Left ventricle myocardium inferior (tissue), 1 donor: ENCODE measurements around the gene PIP5K1C. TPM values are rescaled to one million over a fixed set of nuclear protein-coding genes. Genes with fewer than 3 reads are reported as not detected.

Experiments
- DNase-seq: peaks from one replicate; pipeline ENCODE4 v3.0.0-alpha.2; 2020
- H3K27ac ChIP-seq: fragments of 200-600 bp; replicated peaks from 2 replicates; pipeline ENCODE4 v1.8.0; 2021
- H3K27me3 ChIP-seq: fragments of 200-600 bp; 2 replicates; pipeline ENCODE4 v1.8.0; 2021; ENCODE audit warnings: low read depth
- H3K36me3 ChIP-seq: fragments of 200-600 bp; 2 replicates; pipeline ENCODE4 v1.8.0; 2021
- H3K4me1 ChIP-seq: fragments of 200-600 bp; 2 replicates; pipeline ENCODE4 v1.8.0; 2021
- H3K4me3 ChIP-seq: fragments of 200-600 bp; 2 replicates; pipeline ENCODE4 v1.8.0; 2021; ENCODE audit warnings: mild to moderate bottlenecking, moderate library complexity
- H3K9me3 ChIP-seq: fragments of 200-600 bp; replicated peaks from 2 replicates; pipeline ENCODE4 v1.8.0; 2021
- intact Hi-C: fragments of 100-400 bp; cut with micrococcal nuclease; formaldehyde crosslinking; loops from one replicate; pipeline ENCODE4 v1.11.0; 2022
- total RNA-seq: library from RNA; stranded (reverse); fragmentation: NEBNext Ultra II Directional; extraction: Animal tissue kit (Norgen Biotek cat#: 25700); gene quantifications from one replicate; pipeline ENCODE4 v1.2.1, GENCODE V29; 2021
- TF ChIP-seq, protein P1 (sequence below): fragments of 200-600 bp; IDR thresholded peaks from 2 replicates; pipeline ENCODE4 v1.8.0; 2021; ENCODE audit warnings: antibody characterized with exemption, mild to moderate bottlenecking, borderline replicate concordance
- donor health status: DM: no; HTN: yes; CAD: no; lungs with severe emphysema.

Gene PIP5K1C
- total RNA-seq, 1 donor from 2014 or later = 31.6 TPM

DNA sequence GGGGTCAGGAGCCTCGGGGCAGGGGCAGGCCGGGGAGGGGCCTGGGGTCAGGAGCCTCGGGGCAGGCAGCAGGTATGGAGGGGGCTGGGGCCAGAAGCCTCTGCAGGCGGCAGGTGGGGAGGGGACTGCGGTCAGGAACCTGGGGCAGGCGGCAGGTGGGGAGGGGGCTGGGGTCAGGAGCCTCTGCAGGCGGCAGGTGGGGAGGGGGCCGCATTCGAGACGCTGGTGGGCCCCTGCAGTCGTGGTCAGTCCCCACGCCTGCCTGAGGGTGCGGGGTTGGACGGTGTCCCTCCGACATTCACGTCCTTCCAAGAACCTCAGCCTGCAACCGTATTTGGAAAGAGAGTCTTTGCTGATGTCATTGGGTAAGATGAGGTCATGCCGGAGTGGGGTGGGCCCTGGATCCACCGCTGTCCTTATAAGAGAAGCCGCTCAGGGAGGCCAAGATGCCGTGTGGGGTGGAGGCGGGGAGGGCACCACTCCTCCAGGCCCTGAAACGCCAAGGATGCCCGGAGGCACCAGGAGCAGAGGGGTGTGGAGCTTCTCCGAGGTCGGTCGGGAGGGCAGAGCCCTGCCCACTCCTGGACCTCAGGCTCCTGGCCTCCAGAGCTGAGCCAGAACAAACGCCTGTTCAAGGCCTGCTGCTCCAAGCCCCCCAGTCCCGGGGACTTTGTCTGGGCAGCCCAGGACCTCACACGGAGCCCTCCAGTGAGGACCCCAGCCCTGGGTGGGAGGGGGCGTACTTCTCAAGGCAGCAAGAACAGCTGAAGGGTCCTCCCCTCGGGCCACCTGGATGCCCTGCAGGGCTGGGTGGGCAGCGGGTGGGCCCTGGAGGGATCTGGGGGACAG, 30.1 kb downstream of the PIP5K1C start:
- peaks cover 6% of the 10 kb centered on the region for H3K9me3 ChIP-seq
- peaks cover 13% of the 10 kb centered on the region for H3K36me3 ChIP-seq
- peak overlapping the region; percentile 99 for H3K27ac ChIP-seq
- intact Hi-C loops = loop anchor here (5.0 kb wide), 1 partner anchor 32 kb away; the partner anchor contains the start of gene PIP5K1C
- peak; percentile 81 for DNase-seq
- H3K4me3 ChIP-seq = peak overlapping the region; percentile 61
- no peaks in the 10 kb centered on the region for H3K27me3 ChIP-seq
- TF ChIP-seq, protein P1, sequence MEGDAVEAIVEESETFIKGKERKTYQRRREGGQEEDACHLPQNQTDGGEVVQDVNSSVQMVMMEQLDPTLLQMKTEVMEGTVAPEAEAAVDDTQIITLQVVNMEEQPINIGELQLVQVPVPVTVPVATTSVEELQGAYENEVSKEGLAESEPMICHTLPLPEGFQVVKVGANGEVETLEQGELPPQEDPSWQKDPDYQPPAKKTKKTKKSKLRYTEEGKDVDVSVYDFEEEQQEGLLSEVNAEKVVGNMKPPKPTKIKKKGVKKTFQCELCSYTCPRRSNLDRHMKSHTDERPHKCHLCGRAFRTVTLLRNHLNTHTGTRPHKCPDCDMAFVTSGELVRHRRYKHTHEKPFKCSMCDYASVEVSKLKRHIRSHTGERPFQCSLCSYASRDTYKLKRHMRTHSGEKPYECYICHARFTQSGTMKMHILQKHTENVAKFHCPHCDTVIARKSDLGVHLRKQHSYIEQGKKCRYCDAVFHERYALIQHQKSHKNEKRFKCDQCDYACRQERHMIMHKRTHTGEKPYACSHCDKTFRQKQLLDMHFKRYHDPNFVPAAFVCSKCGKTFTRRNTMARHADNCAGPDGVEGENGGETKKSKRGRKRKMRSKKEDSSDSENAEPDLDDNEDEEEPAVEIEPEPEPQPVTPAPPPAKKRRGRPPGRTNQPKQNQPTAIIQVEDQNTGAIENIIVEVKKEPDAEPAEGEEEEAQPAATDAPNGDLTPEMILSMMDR = no peak
- H3K4me1 ChIP-seq = peaks cover 87% of the 10 kb centered on the region

DNA sequence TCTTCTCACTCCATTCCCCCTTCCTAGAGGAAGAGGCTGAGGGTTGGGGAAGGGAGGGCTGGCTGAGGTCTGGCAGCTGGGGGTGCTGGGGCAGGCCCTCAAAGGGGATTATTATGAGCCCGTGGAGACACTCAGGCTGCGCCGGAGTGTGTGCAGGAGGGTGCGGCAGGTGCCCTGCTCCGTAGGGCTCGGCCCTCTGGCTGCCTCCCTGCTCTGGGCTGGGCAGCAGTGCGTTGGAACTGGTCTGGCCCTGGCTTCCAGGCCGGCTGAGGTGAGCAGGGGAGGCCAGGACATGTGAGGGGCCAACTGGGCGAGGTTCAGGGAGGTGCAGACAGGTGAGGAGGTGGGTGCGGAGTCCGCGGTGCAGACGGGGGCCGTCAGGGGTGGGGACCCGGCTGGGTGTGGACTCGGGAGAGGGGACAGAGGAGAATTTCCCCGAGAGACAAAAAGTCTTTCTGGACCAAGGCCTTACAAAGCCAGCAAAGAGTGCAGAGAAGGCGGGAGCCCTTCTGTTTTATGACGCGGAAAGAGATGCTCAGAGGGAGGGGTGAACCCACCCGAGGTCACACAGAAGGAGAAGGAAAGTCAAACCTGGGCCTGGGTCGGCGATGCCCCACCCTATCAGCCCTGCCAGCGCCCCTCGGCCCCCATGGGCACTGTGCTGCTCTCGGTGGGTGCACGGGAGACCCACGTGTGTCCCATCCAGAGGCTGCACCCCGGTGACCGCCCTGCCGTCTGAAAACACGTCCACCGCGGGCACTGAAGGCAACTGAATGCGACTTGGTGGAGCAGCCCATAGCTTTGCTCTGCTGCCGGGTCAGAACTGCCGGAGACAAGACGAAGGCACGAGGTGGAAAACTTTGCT, 31.0 kb downstream of the PIP5K1C start:
- peak overlapping the region; percentile 61 for H3K4me3 ChIP-seq
- DNase-seq = no peak
- H3K36me3 ChIP-seq = peaks cover 20% of the 10 kb centered on the region
- no peaks in the 10 kb centered on the region for H3K27me3 ChIP-seq
- H3K9me3 ChIP-seq = peaks cover 6% of the 10 kb centered on the region
- peak overlapping the region; percentile 99 for H3K27ac ChIP-seq
- TF ChIP-seq, protein P1 = no peak
- intact Hi-C loops = loop anchor here (5.0 kb wide), 1 partner anchor 33 kb away; the partner anchor contains the start of gene PIP5K1C
- peaks cover 83% of the 10 kb centered on the region for H3K4me1 ChIP-seq

DNA sequence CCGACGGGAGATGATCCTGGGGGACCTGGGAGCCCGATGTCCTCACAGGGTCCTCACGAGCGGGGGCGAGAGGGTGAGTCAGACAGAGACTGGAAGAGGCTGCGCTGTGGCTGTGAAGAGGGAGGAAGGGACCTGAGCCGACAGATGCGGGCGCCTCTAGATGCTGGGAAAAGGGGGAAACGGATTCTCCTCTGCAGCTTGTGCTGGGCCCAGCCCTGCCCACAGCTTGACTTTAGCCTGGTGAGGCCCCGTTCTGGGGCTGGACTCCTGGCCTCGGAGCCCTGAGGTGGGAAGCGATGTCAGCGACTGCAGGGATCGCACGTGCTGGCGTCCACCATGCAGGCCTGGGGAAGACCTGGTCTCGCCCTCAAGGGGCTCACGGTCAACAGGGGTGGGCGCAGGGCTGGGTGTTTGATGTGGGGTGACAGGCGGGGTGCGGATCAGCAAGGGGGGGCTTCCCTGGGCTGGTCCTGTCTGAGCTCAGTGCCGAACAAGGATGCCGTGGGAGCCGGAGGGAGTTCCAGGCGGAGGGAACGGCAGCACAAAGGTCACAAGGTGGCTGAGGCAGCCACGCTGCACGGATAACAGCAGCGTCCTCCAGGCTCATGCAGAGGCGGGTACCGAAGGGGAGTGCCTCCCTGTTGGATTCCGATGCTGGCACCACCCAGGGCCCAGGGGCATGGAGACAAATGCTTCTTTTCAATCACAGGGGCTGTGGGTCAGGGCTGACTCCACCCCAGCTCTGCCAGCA, 31.8 kb downstream of the PIP5K1C start:
- intact Hi-C loops = loop anchor here (5.0 kb wide), 1 partner anchor 34 kb away; the partner anchor contains the start of gene PIP5K1C
- Histone ChIP-seq H3K9me3 (no peaks in the 10 kb centered on the region), H3K27ac (peak overlapping the region; percentile 99), H3K27me3 (no peaks in the 10 kb centered on the region), H3K4me3 (peak overlapping the region; percentile 61), H3K36me3 (peaks cover 29% of the 10 kb centered on the region), H3K4me1 (peaks cover 82% of the 10 kb centered on the region)
- no peak for DNase-seq
- TF ChIP-seq, protein P1 = no peak

DNA sequence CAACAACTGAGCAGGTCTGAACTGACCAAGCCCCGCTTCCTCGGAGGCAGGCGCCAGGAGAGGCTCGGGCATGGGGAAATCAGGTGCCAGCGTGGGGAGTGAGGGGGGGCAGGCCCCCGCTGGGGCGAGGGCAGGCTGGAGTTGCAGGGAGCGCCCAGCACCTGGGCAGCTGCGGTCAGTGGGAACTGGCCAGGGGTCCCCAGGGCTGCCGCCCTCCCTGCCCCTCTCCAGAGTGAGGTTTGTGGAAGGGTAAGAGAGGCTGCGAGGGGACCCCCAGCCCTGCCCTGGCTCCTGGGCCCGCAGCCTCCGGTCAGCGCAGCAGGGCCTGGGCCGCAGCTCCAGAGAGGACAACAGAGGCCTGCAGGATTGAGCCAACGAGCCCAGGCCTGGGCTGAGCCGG, 32.5 kb downstream of the PIP5K1C start:
- Histone ChIP-seq H3K27ac (peak overlapping the region; percentile 99), H3K4me3 (no peak overlapping the region), H3K27me3 (no peaks in the 10 kb centered on the region), H3K4me1 (peaks cover 74% of the 10 kb centered on the region), H3K9me3 (no peaks in the 10 kb centered on the region), H3K36me3 (peaks cover 36% of the 10 kb centered on the region)
- intact Hi-C loops = loop anchor here (5.0 kb wide), 1 partner anchor 35 kb away; the partner anchor contains the start of gene PIP5K1C
- no peak for DNase-seq
- TF ChIP-seq, protein P1 = no peak
